ENCODE data around the gene DIO1. TPM values are rescaled to one million over a fixed set of nuclear protein-coding genes. Genes with fewer than 3 reads are reported as not detected.

DIO1 gene
- total and polyA plus RNA-seq, 2 of the 8 experiments (the other 6 are each of a cell fraction or from before 2014, with no cell fraction given), result 0.14 TPM; not detected in 1

- no peak for TF ChIP-seq SIN3A (conservative IDR thresholded peaks at IDR 0.05 in 1 of 2, IDR thresholded peaks at IDR 0.05 in 1 of 2; ENCODE audit: low read depth in 1 of 2, low read length in 2 of 2)
- no peak for TF ChIP-seq SIRT6 (IDR thresholded peaks at IDR 0.05; ENCODE audit: low read length)
- no peak for TF ChIP-seq ZNF274 (IDR thresholded peaks at IDR 0.05; ENCODE audit: borderline replicate concordance, extremely low read depth, low read length)
Measured at GRCh38 chr1:53909946-53910345, 16.0 kb downstream of the DIO1 start (continued).

All from H1 (cell line).